SU-DHL-6 (cell line): ENCODE results near the gene NKX2-8.

Experiments used
- EZH2phosphoT487 ChIP-seq: fragments of 200-600 bp; sonication (generic), shearing (Covaris generic); conservative IDR thresholded peaks from 2 replicates; pipeline ENCODE4 v1.6.1; 2018; ENCODE audit warnings: mild to moderate bottlenecking, antibody characterized with exemption, low read length, moderate library complexity, mixed read lengths
- TF ChIP-seq, protein P1 (sequence below): fragments of 200-600 bp; sonication (generic); IDR thresholded peaks from one replicate; pipeline ENCODE4 v1.5.1; 2017; ENCODE audit warnings: antibody characterized with exemption, mild to moderate bottlenecking, low read length, moderate library complexity; ENCODE audit not compliant: insufficient read depth, poor library complexity, severe bottlenecking

DNA sequence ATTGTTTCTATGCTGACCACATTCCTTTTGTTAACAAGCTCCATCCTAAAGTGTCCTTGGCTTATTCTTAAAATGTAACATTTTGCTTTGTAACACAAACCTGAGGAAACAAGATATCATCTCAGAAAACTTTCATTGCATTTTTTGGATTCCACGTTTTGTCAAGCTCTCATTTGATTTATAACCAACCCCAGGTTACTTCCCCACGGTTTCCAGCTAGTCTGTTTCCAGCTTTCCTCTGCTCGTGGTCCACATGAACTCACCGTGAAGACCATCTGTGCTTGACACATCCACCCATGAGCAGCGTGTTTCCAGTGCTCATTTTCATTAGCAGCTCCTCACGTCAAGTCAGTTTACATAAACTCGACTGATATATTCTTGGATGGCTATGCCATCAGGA lies 6.4 kb upstream of the NKX2-8 start:
- TF ChIP-seq, protein P1, sequence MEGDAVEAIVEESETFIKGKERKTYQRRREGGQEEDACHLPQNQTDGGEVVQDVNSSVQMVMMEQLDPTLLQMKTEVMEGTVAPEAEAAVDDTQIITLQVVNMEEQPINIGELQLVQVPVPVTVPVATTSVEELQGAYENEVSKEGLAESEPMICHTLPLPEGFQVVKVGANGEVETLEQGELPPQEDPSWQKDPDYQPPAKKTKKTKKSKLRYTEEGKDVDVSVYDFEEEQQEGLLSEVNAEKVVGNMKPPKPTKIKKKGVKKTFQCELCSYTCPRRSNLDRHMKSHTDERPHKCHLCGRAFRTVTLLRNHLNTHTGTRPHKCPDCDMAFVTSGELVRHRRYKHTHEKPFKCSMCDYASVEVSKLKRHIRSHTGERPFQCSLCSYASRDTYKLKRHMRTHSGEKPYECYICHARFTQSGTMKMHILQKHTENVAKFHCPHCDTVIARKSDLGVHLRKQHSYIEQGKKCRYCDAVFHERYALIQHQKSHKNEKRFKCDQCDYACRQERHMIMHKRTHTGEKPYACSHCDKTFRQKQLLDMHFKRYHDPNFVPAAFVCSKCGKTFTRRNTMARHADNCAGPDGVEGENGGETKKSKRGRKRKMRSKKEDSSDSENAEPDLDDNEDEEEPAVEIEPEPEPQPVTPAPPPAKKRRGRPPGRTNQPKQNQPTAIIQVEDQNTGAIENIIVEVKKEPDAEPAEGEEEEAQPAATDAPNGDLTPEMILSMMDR, result no peak
- TF ChIP-seq EZH2phosphoT487, result no peak
